K562 (cell line): ENCODE data around the gene CARMIL1. TPM values are rescaled to one million over a fixed set of nuclear protein-coding genes. Genes with fewer than 3 reads are reported as not detected.

Experiments
- GATAD2B ChIP-seq: fragments of 450-650 bp; IDR thresholded peaks from 2 replicates; pipeline ENCODE4 v1.6.1; 2017; ENCODE audit warnings: mild to moderate bottlenecking, borderline replicate concordance
- KDM4B ChIP-seq, 2 experiments: fragments of 450-650 bp in 1 of 2; sonication (generic) in 1 of 2; IDR thresholded peaks; 2 replicates each; pipeline ENCODE4 v1.6.1; 2016 to 2017; ENCODE audit warnings: borderline replicate concordance in 2 of 2, antibody characterized with exemption in 1 of 2, low read depth in 1 of 2, mild to moderate bottlenecking in 1 of 2
- LARP7 ChIP-seq: fragments of 450-650 bp; IDR thresholded peaks from 2 replicates; pipeline ENCODE4 v1.6.1; 2016
- SIN3A ChIP-seq, 2 experiments: fragments of 150-350 bp in 1 of 2; IDR thresholded peaks; 2 replicates each; pipeline ENCODE4 v1.6.1; 2011 to 2016; ENCODE audit warnings: borderline replicate concordance in 2 of 2, low read depth in 2 of 2, low read length in 2 of 2, mild to moderate bottlenecking in 2 of 2, moderate library complexity in 2 of 2; ENCODE audit not compliant: control insufficient read depth in 1 of 2
- XRCC3 ChIP-seq: fragments of 450-650 bp; IDR thresholded peaks from 2 replicates; pipeline ENCODE4 v1.6.1; 2017; ENCODE audit warnings: mild to moderate bottlenecking, moderate library complexity
- ZBTB11 ChIP-seq, 3 experiments: fragments of 200-800 bp in 1 of 3; fragments of 250-450 bp in 1 of 3; fragments of 450-650 bp in 1 of 3; sonication (Bioruptor Pico) in 1 of 3; sonication (Bioruptor generic) in 1 of 3; formaldehyde crosslinking in 1 of 3; IDR thresholded peaks; 2 replicates each; pipeline versions ENCODE4 v1.6.1 to v1.8.0; 2016 to 2022; ENCODE audit warnings: mild to moderate bottlenecking in 2 of 3, missing genetic modification characterization in 2 of 3, missing compliant biosample characterization in 1 of 3, moderate library complexity in 1 of 3
- polyA plus RNA-seq, 8 experiments: library from polyadenylated mRNA; depleted of rRNA in 4 of 8; stranded (reverse) in 5 of 8; unstranded in 3 of 8; fragments of >200 nt; fragmentation: Nextera tagmentation in 2 of 8; fragmentation: Illumina TruSeq in 1 of 8; extraction: Ambion mirVana in 2 of 8; extraction: Trizol in 1 of 8; gene quantifications; 2 replicates each; pipeline versions ENCODE4 v1.2.1 to v1.2.3, GENCODE V29; 2011 to 2014; ENCODE audit warnings: inconsistent platforms in 1 of 8, missing spikeins in 1 of 8
- total RNA-seq, 7 experiments: library from RNA; depleted of rRNA in 6 of 7; stranded (reverse); fragments of >200 nt in 6 of 7; fragmentation: Illumina TruSeq in 2 of 7; extraction: Trizol in 2 of 7; gene quantifications; 2 replicates each; pipeline versions ENCODE4 v1.2.1 to v1.2.3, GENCODE V29; 2011 to 2021; ENCODE audit warnings: low replicate concordance in 1 of 7

The CARMIL1 gene
- total and polyA plus RNA-seq, 9 of the 15 experiments (the other 6 are each of a cell fraction or from before 2014, with no cell fraction given) = 0.04 to 0.32 (median 0.10) TPM; not detected in 1

- TF ChIP-seq ZBTB11 (CRISPR knock-in tag; IDR thresholded peaks at IDR 0.05) (no peak), LARP7 (no peak), XRCC3 (no peak), KDM4B (IDR thresholded peaks at IDR 0.05; ENCODE audit: borderline replicate concordance in 2 of 2, low read depth in 1 of 2) (no peak), SIN3A (IDR thresholded peaks at IDR 0.05; ENCODE audit: borderline replicate concordance in 2 of 2, control insufficient read depth in 1 of 2, low read depth in 2 of 2, low read length in 2 of 2) (no peak), GATAD2B (no peak)
Observed at GRCh38 chr6:25641377-25641776, 362.2 kb downstream of the CARMIL1 start (continued).
